ENCODE data around the gene KIF27. TPM values are rescaled to one million over a fixed set of nuclear protein-coding genes. Genes with fewer than 3 reads are reported as not detected.
"Not testable (repeated sequence)": the region's sequence is repeated elsewhere in the genome, so short reads cannot be mapped to it uniquely, and the experiment has no call there.

KIF27 gene
- total RNA-seq: 17.3 TPM

GRCh38 chr9:83920927-83921707 lies at the start of gene KIF27:
Gene KIF27, minus strand, starts transcription at chr9:83921432. Its CDS starts 5,841 bp downstream, at chr9:83915591.
- DNase-seq: peak; percentile 98

GRCh38 chr9:83969602-83970001 lies 48.4 kb upstream of the KIF27 start:
- DNase-seq: no peak

GRCh38 chr9:83967073-83967472 lies 45.8 kb upstream of the KIF27 start:
- DNase-seq: no peak

GRCh38 chr9:83966209-83966582 lies 45.0 kb upstream of the KIF27 start:
- no peak for DNase-seq

- no peak for DNase-seq
These were observed 44.3 kb upstream of the KIF27 start for GRCh38 chr9:83965350-83966208.

GRCh38 chr9:83964973-83965349 lies 43.7 kb upstream of the KIF27 start:
- DNase-seq: no peak

GRCh38 chr9:83962165-83962564 lies 40.9 kb upstream of the KIF27 start:
- no peak for DNase-seq

- no peak for DNase-seq
These were observed 39.8 kb upstream of the KIF27 start for GRCh38 chr9:83960991-83961390.

- DNase-seq: no peak
These were observed 37.8 kb upstream of the KIF27 start for GRCh38 chr9:83959061-83959460.

GRCh38 chr9:83957248-83957513 lies 35.9 kb upstream of the KIF27 start:
- DNase-seq: no peak

- peak; percentile 70 for DNase-seq
These were observed 35.4 kb upstream of the KIF27 start for GRCh38 chr9:83956436-83957247.

GRCh38 chr9:83956086-83956435 lies 34.8 kb upstream of the KIF27 start:
- peak; percentile 53 for DNase-seq

GRCh38 chr9:83948096-83948495 lies 26.9 kb upstream of the KIF27 start:
- DNase-seq: not testable (repeated sequence)

- no peak for DNase-seq
These were observed 19.5 kb upstream of the KIF27 start for GRCh38 chr9:83940590-83941303.

GRCh38 chr9:83937861-83938455 lies 16.7 kb upstream of the KIF27 start:
- no peak for DNase-seq

- no peak for DNase-seq
These were observed 15.3 kb upstream of the KIF27 start for GRCh38 chr9:83936523-83936922.

- no peak for DNase-seq
These were observed 14.2 kb upstream of the KIF27 start for GRCh38 chr9:83935276-83935935.

GRCh38 chr9:83934569-83935275 lies 13.5 kb upstream of the KIF27 start:
- no peak for DNase-seq

- DNase-seq: no peak
These were observed 12.6 kb upstream of the KIF27 start for GRCh38 chr9:83933790-83934189.

- no peak for DNase-seq
These were observed 11.6 kb upstream of the KIF27 start for GRCh38 chr9:83932851-83933250.

GRCh38 chr9:83932011-83932410 lies 10.8 kb upstream of the KIF27 start:
- DNase-seq: no peak
